Upper lobe of left lung (tissue), 6 donors: ENCODE results near the gene TNRC6B. TPM values are rescaled to one million over a fixed set of nuclear protein-coding genes. Genes with fewer than 3 reads are reported as not detected.

Experiments used
- ATAC-seq, 2 donors: fragments of 200-7000 bp; cut with Tn5 transposase; one replicate each; pipeline ENCODE4 v1.9.1; 2022; ENCODE audit warnings: mild to moderate bottlenecking in 2 of 2, moderate library complexity in 2 of 2; ENCODE audit not compliant: low FRiP score in 2 of 2
- DNase-seq, 2 donors: peaks; one replicate each; pipeline ENCODE4 v3.0.0-alpha.2; 2019 to 2020
- H3K27ac ChIP-seq, 4 donors: fragments of 200-600 bp; sonication (generic); one replicate each; pipeline ENCODE4 v1.5.1; 2016 to 2019
- H3K27me3 ChIP-seq, 4 donors: fragments of 200-600 bp; sonication (generic); one replicate each; pipeline ENCODE4 v1.5.1; 2017 to 2019
- H3K36me3 ChIP-seq, 4 donors: fragments of 200-600 bp; sonication (generic); one replicate each; pipeline ENCODE4 v1.5.1; 2016 to 2019
- H3K4me1 ChIP-seq, 4 donors: fragments of 200-600 bp; sonication (generic); one replicate each; pipeline ENCODE4 v1.5.1; 2018 to 2019
- H3K4me3 ChIP-seq, 4 donors: fragments of 200-600 bp; sonication (generic); one replicate each; pipeline ENCODE4 v1.5.1; 2017 to 2019; ENCODE audit warnings: mild to moderate bottlenecking in 2 of 4, moderate library complexity in 1 of 4
- H3K9me3 ChIP-seq, 4 donors: fragments of 200-600 bp; sonication (generic); one replicate each; pipeline ENCODE4 v1.5.1; 2018 to 2019
- CTCF ChIP-seq, 6 experiments: fragments of 450-650 bp in 4 of 6; fragments of 200-600 bp in 2 of 6; sonication (generic) in 2 of 6; IDR thresholded peaks; one replicate each; pipeline ENCODE4 v1.5.1; 2016 to 2019; ENCODE audit warnings: antibody characterized with exemption in 6 of 6
- EP300 ChIP-seq, 4 donors: sonication (generic); formaldehyde crosslinking; IDR thresholded peaks; one replicate each; pipeline ENCODE4 v1.5.1; 2017; ENCODE audit warnings: antibody characterized with exemption in 4 of 4, control low read depth in 2 of 4
- POLR2A ChIP-seq, 4 donors: fragments of 450-650 bp; IDR thresholded peaks; one replicate each; pipeline ENCODE4 v1.5.1; 2016 to 2017; ENCODE audit warnings: antibody characterized with exemption in 4 of 4, mild to moderate bottlenecking in 2 of 4
- POLR2AphosphoS5 ChIP-seq, 2 donors: sonication (generic); formaldehyde crosslinking; IDR thresholded peaks; one replicate each; pipeline ENCODE4 v1.5.1; 2017; ENCODE audit warnings: antibody characterized with exemption in 2 of 2
- WGBS, 2 donors: methylation state at CpG; one replicate each; pipeline ENCODE4 v1.1.5; 2017 to 2018; 5-methylcytosine and 5-hydroxymethylcytosine counted together
- total RNA-seq, 6 donors: library from RNA; depleted of rRNA in 4 of 6; stranded (reverse); fragments of >200 nt in 4 of 6; gene quantifications; one replicate each; pipeline versions ENCODE4 v1.1.0 to v1.2.1, GENCODE V29; 2016 to 2021
- donor health status: DM: no; HTN: no; CAD: no; lungs with moderate emphysema.
- donor health status: DM: no; HTN: yes; CAD: no; lungs with severe emphysema.

The TNRC6B gene
- total RNA-seq, 6 donors from 2014 or later, result 18.1 to 106 (median 60.3) TPM

- peaks cover 6 to 34% (median 21%) of the 10 kb centered on the region in 4 donors for H3K4me1 ChIP-seq
- no peaks in the 10 kb centered on the region for H3K9me3 ChIP-seq
- WGBS, 2 donors, result 95 to 100% methylated on average over 1 of the region's 1 CpG
- peaks cover 0 to 15% (median 8%) of the 10 kb centered on the region in 4 donors for H3K36me3 ChIP-seq
- H3K27me3 ChIP-seq, result no peaks in the 10 kb centered on the region
- TF ChIP-seq POLR2A (IDR thresholded peaks at IDR 0.05) (no peak), CTCF (IDR thresholded peaks at IDR 0.05) (no peak), EP300 (IDR thresholded peaks at IDR 0.05) (no peak), POLR2AphosphoS5 (IDR thresholded peaks at IDR 0.05) (no peak)
- H3K27ac ChIP-seq, result peak overlapping the region in 3 of 4 donors; percentile 45 to 62 (median 54)
- H3K4me3 ChIP-seq, result no peak overlapping the region
- DNase-seq, result no peak
- ATAC-seq, result peak in 1 of 2 donors; percentile 8
These were observed 80.3 kb downstream of the TNRC6B start for GRCh38 chr22:40258017-40258416.

- no peaks in the 10 kb centered on the region for H3K27me3 ChIP-seq
- H3K27ac ChIP-seq, result peak overlapping the region; percentile 37 to 62 (median 52)
- TF ChIP-seq EP300 (IDR thresholded peaks at IDR 0.05) (peak in 1 of 4 donors; percentile 11), CTCF (IDR thresholded peaks at IDR 0.05) (no peak), POLR2AphosphoS5 (IDR thresholded peaks at IDR 0.05) (no peak)
These were observed 80.8 kb downstream of the TNRC6B start for GRCh38 chr22:40258501-40258915.

GRCh38 chr22:40261783-40262182 is 84.1 kb downstream of the TNRC6B start:
- Histone ChIP-seq H3K4me1 (peaks cover 18 to 45% (median 27%) of the 10 kb centered on the region in 4 donors), H3K27ac (no peak overlapping the region), H3K4me3 (no peak overlapping the region), H3K27me3 (no peaks in the 10 kb centered on the region), H3K9me3 (no peaks in the 10 kb centered on the region), H3K36me3 (peaks cover 0 to 33% (median 16%) of the 10 kb centered on the region in 4 donors)
- peak in 1 of 2 donors; percentile 65 for DNase-seq
- ATAC-seq, result no peak
- TF ChIP-seq POLR2A (IDR thresholded peaks at IDR 0.05) (no peak), EP300 (IDR thresholded peaks at IDR 0.05) (no peak), POLR2AphosphoS5 (IDR thresholded peaks at IDR 0.05) (no peak), CTCF (IDR thresholded peaks at IDR 0.05) (no peak)
- WGBS, 2 donors, result 96% methylated on average over 17 to 21 of the region's 21 CpGs

More at GRCh38 chr22:40258501-40258915, 80.8 kb downstream of the TNRC6B start:
- ATAC-seq, result peak in 1 of 2 donors; percentile 69
- peaks cover 0 to 15% (median 8%) of the 10 kb centered on the region in 4 donors for H3K36me3 ChIP-seq
- DNase-seq, result no peak
- WGBS, 2 donors, result 61 to 75% methylated on average over 2 of the region's 2 CpGs
- no peaks in the 10 kb centered on the region for H3K9me3 ChIP-seq
- no peak overlapping the region for H3K4me3 ChIP-seq
- H3K4me1 ChIP-seq, result peaks cover 8 to 39% (median 22%) of the 10 kb centered on the region in 4 donors

- peak in 1 of 2 donors; percentile 11 for ATAC-seq
- WGBS, 2 donors, result 55 to 57% methylated on average over 7 of the region's 7 CpGs
- peaks cover 18 to 43% (median 22%) of the 10 kb centered on the region in 4 donors for H3K4me1 ChIP-seq
- H3K4me3 ChIP-seq, result no peak overlapping the region
- no peaks in the 10 kb centered on the region for H3K9me3 ChIP-seq
- peak in 1 of 2 donors; percentile 34 for DNase-seq
- no peaks in the 10 kb centered on the region for H3K27me3 ChIP-seq
- peak overlapping the region in 2 of 4 donors; percentile 41 to 46 for H3K27ac ChIP-seq
- TF ChIP-seq CTCF (IDR thresholded peaks at IDR 0.05) (no peak), POLR2A (IDR thresholded peaks at IDR 0.05) (no peak), POLR2AphosphoS5 (IDR thresholded peaks at IDR 0.05) (peak in 1 of 2 donors; percentile 46), EP300 (IDR thresholded peaks at IDR 0.05) (no peak)
- peaks cover 0 to 43% (median 19%) of the 10 kb centered on the region in 4 donors for H3K36me3 ChIP-seq
These were observed 85.5 kb downstream of the TNRC6B start for GRCh38 chr22:40263191-40263590.

- DNase-seq, result peak in 1 of 2 donors; percentile 36
- TF ChIP-seq EP300 (IDR thresholded peaks at IDR 0.05), result no peak
- TF ChIP-seq POLR2AphosphoS5 (IDR thresholded peaks at IDR 0.05), result peak in 1 of 2 donors; percentile 18
- Histone ChIP-seq H3K36me3 (peaks cover 0 to 35% (median 19%) of the 10 kb centered on the region in 4 donors), H3K27ac (peak overlapping the region in 2 of 4 donors; percentile 18 to 28), H3K4me1 (peaks cover 5 to 31% (median 13%) of the 10 kb centered on the region in 4 donors), H3K9me3 (no peaks in the 10 kb centered on the region), H3K4me3 (no peak overlapping the region), H3K27me3 (no peaks in the 10 kb centered on the region)
- 33 to 39% methylated on average over 3 to 4 of the region's 4 CpGs for WGBS, 2 donors
- ATAC-seq, result peak in 1 of 2 donors; percentile 68
These were observed 88.1 kb downstream of the TNRC6B start for GRCh38 chr22:40265783-40266182.
